ENCODE data around the gene UGT1A8. TPM values are rescaled to one million over a fixed set of nuclear protein-coding genes. Genes with fewer than 3 reads are reported as not detected.

Gene UGT1A8
- total and polyA plus RNA-seq, 9 donors: not detected

DNA sequence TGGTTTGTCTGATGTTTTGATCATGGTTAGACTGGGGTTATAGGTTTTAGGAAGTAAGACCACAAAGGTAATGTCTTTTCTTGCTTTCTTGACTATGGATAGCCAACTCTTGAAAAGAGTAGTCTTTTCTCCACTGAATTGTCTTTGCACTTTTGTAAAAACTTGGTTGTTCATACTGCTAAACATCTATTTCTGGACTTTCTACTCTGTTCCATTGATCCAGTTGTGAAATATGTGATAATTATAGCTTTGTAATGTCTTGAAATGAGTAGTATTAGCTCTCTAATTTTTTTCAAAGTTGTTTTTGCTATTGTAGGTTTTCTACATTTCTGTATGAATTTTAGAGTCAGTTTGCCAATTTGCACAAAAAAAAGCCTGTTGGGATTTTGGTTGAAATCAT lies 41.2 kb downstream of the UGT1A8 start:
- no peaks in the 10 kb centered on the region for H3K27me3 ChIP-seq
- H3K4me3 ChIP-seq: no peak overlapping the region
- no peaks in the 10 kb centered on the region for H3K36me3 ChIP-seq
- DNase-seq: no peak
- intact Hi-C loops (cut with DNase I): no loop called here
- no peak overlapping the region for H3K27ac ChIP-seq
- TF ChIP-seq, protein P1, sequence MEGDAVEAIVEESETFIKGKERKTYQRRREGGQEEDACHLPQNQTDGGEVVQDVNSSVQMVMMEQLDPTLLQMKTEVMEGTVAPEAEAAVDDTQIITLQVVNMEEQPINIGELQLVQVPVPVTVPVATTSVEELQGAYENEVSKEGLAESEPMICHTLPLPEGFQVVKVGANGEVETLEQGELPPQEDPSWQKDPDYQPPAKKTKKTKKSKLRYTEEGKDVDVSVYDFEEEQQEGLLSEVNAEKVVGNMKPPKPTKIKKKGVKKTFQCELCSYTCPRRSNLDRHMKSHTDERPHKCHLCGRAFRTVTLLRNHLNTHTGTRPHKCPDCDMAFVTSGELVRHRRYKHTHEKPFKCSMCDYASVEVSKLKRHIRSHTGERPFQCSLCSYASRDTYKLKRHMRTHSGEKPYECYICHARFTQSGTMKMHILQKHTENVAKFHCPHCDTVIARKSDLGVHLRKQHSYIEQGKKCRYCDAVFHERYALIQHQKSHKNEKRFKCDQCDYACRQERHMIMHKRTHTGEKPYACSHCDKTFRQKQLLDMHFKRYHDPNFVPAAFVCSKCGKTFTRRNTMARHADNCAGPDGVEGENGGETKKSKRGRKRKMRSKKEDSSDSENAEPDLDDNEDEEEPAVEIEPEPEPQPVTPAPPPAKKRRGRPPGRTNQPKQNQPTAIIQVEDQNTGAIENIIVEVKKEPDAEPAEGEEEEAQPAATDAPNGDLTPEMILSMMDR (IDR thresholded peaks at IDR 0.05): no peak
- TF ChIP-seq EP300 (IDR thresholded peaks at IDR 0.05) (no peak), POLR2A (IDR thresholded peaks at IDR 0.05) (no peak)
- H3K4me1 ChIP-seq (ENCODE audit: insufficient read depth): no peaks in the 10 kb centered on the region
- no peaks in the 10 kb centered on the region for H3K9me3 ChIP-seq

DNA sequence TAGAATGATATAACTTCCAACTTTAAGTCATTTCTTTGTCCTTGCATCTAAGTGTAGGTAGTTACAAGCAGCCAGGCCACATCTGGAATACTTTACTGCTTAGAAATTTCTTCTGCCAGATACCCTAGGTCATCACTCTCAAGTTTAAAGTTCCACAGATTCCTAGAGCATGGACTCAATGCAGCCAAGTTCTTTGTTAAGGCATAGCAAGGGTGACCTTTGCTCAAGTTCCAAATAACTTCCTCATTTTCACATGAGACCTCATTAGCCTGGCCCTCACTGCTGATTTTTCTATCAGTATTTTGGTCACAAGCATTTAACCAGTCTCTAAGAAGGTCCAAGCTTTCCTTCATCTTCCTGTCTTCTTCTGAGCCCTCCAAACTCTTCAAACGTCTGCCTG lies 46.5 kb downstream of the UGT1A8 start:
- intact Hi-C loops (cut with DNase I): no loop called here
- 24 to 42% (median 31%) methylated on average over 1 of the region's 1 CpG for WGBS, 3 donors
- TF ChIP-seq, protein P1 (IDR thresholded peaks at IDR 0.05): no peak
- no peak for TF ChIP-seq POLR2A (IDR thresholded peaks at IDR 0.05)
- Histone ChIP-seq H3K9me3 (no peaks in the 10 kb centered on the region), H3K4me3 (no peak overlapping the region), H3K36me3 (no peaks in the 10 kb centered on the region), H3K27me3 (no peaks in the 10 kb centered on the region), H3K27ac (no peak overlapping the region), H3K4me1 (ENCODE audit: insufficient read depth) (no peaks in the 10 kb centered on the region)
- DNase-seq: no peak

DNA sequence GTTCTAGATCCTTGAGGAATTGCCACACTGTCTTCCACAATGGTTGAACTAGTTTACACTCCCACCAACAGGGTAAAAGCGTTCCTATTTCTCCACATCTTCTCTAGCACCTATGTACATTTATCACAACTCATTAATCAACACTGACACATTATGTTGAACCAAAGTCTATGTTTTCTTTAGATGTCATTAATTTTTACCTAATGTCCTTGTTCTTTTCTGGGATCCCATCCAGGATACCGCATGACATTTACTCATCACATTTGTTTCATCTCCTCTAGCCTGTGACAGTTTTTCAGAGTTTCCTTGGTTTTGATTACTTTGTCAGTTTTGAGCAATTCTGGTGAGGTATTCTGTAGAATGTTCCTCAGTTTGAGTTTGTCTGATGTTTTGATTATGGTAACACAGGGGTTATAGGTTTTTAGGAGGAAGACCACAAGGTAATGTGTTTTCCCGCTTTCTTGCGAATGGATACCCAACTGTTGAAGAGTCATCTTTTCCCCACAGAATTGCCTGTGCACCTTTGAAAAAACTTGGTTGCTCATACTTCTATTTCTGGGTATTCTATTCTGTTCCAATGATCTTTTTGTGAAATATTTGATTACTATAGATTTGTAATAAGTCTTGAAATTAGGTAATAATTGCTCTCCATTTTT lies 51.3 kb downstream of the UGT1A8 start:
- intact Hi-C loops (cut with DNase I): no loop called here
- no peak overlapping the region for H3K4me3 ChIP-seq
- H3K27ac ChIP-seq: no peak overlapping the region
- 85 to 87% (median 87%) methylated on average over 4 of the region's 4 CpGs for WGBS, 3 donors
- no peaks in the 10 kb centered on the region for H3K36me3 ChIP-seq
- H3K4me1 ChIP-seq (ENCODE audit: insufficient read depth): no peaks in the 10 kb centered on the region
- H3K9me3 ChIP-seq: no peaks in the 10 kb centered on the region
- TF ChIP-seq EP300 (IDR thresholded peaks at IDR 0.05) (no peak), POLR2A (IDR thresholded peaks at IDR 0.05) (no peak)
- TF ChIP-seq, protein P1 (IDR thresholded peaks at IDR 0.05): no peak
- no peaks in the 10 kb centered on the region for H3K27me3 ChIP-seq
- DNase-seq: no peak

DNA sequence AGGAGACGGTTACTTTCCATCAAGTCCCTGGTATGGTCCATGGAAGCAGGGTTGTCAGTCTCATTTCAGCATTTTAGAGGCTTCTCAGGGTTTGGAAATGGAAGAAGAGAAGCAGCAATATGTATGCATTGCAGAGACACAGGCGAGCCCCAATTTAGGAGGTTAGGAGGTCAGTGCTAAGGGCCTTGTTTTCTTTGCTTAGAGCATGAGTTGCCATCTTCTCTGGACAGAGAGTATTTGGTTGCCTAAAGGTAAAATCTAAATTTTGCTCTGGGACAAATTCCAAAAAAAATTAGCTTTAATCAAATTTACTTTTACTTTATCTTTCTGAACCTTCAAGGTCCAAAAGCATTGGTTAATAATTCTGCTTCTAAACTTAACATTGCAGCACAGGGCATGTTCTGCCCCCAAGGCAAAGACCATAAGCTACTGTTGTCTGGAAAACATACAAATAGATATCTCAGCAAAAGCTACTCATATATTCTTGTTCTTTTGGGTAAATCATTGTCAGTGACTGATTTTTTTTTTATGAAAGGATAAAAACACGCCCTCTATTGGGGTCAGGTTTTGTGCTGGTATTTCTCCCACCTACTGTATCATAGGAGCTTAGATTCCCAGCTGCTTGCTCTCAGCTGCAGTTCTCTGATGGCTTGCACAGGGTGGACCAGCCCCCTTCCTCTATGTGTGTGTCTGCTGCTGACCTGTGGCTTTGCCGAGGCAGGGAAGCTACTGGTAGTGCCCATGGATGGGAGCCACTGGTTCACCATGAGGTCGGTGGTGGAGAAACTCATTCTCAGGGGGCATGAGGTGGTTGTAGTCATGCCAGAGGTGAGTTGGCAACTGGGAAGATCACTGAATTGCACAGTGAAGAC lies 54.1 kb downstream of the UGT1A8 start, which contains the start of gene UGT1A9:
TSS of gene UGT1A9 (plus strand) at position 609 of the 872 bp plus-strand sequence. CDS start at position 646, 37 bp downstream.
- 78 to 84% (median 78%) methylated on average over 5 of the region's 5 CpGs for WGBS, 3 donors
- TF ChIP-seq POLR2A (IDR thresholded peaks at IDR 0.05) (no peak), EP300 (IDR thresholded peaks at IDR 0.05) (no peak)
- TF ChIP-seq, protein P1 (IDR thresholded peaks at IDR 0.05): no peak
- H3K36me3 ChIP-seq: no peaks in the 10 kb centered on the region
- no peaks in the 10 kb centered on the region for H3K9me3 ChIP-seq
- intact Hi-C loops (cut with DNase I): no loop called here
- H3K27me3 ChIP-seq: no peaks in the 10 kb centered on the region
- no peak within 1 kb of the TSS for H3K4me3 ChIP-seq
- H3K27ac ChIP-seq: no peak within 1 kb of the TSS
- H3K4me1 ChIP-seq (ENCODE audit: insufficient read depth): no peaks in the 10 kb centered on the region
- DNase-seq: no peak

Data from ovary (tissue), 9 donors.